GM18951 (cell line): ENCODE results near the gene SYCP2L.
"Not testable (repeated sequence)": the region's sequence is repeated elsewhere in the genome, so short reads cannot be mapped to it uniquely, and the experiment has no call there.

Experiments used
- POLR2A ChIP-seq: IDR thresholded peaks from 4 replicates; pipeline ENCODE4 v1.6.1; 2011; ENCODE audit warnings: mild to moderate bottlenecking; ENCODE audit not compliant: insufficient read length, insufficient read depth; ENCODE audit errors: extremely low read depth
- in situ Hi-C: fragments of 300-500 bp; cut with MboI; formaldehyde crosslinking; loops from one replicate; pipeline ENCODE4 v1.12.0; 2022; ENCODE audit warnings: low sequenced_read_pairs, mixed read lengths, inconsistent platforms; ENCODE audit not compliant: unreplicated experiment

Gene SYCP2L

DNA sequence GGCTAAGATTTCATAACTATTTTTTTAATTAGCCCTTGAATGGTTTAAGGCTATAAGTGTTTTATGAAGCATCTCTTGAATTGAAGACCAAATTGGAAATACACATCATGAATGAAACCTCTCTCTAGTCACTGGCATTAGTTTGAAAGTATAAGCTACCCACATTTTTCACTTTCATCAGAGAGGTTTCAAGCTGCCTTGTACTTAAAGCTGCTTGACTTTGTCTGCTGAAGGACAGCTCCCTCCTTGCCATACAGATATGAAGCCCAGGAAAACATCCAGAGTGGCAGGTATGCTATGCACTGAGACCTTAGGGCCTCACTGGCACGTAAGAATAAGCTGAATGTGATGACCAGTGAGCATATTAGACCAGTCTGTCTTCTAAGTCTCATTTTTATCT lies 94.6 kb downstream of the SYCP2L start:
- TF ChIP-seq POLR2A, result no peak

GRCh38 chr6:10984959-10985358 lies 98.1 kb downstream of the SYCP2L start:
- in situ Hi-C loops, result not testable (repeated sequence)

More for the DNA sequence above, 94.6 kb downstream of the SYCP2L start:
- in situ Hi-C loops, result no loop called here

DNA sequence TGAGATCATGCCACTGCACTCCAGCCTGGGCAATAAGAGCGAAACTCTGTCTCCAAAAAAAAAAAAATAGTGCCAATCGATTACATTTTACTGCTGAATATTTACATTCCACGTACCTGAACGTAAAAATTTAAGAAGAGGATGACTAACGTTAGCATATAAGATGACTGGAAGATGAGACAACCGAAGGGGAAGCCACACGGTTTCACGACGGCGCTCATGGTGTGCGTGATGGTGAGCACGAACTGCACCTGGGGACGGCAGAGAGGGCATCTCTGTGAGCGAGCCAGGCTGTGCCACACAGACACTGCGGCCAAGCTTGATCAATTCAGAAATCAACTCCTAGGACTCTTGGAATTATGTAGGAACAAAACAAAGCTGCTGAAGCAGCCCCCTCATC lies 102.7 kb downstream of the SYCP2L start:
- TF ChIP-seq POLR2A, result no peak
- in situ Hi-C loops, result no loop called here

GRCh38 chr6:10991115-10991514 lies 104.3 kb downstream of the SYCP2L start:
- in situ Hi-C loops, result no loop called here
- TF ChIP-seq POLR2A, result no peak

DNA sequence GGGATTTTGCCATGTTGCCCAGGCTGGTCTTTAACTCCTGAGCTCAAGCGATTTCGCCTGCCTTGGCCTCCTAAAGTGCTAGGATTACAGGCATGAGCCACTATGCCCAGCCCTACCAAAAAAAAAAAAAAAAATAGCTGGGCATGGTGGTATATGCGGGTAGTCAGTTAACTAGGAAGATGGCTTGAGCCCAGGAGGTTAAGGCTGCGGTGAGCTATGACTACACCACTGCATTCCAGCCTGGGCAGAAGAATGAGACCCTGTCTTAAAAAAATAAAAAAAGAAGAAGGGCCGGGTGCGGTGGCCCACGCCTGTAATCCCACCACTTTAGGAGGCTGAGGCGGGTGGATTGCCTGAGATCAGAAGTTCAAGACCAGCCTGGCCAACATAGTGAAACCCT lies 107.0 kb downstream of the SYCP2L start:
- in situ Hi-C loops, result no loop called here
- no peak for TF ChIP-seq POLR2A

DNA sequence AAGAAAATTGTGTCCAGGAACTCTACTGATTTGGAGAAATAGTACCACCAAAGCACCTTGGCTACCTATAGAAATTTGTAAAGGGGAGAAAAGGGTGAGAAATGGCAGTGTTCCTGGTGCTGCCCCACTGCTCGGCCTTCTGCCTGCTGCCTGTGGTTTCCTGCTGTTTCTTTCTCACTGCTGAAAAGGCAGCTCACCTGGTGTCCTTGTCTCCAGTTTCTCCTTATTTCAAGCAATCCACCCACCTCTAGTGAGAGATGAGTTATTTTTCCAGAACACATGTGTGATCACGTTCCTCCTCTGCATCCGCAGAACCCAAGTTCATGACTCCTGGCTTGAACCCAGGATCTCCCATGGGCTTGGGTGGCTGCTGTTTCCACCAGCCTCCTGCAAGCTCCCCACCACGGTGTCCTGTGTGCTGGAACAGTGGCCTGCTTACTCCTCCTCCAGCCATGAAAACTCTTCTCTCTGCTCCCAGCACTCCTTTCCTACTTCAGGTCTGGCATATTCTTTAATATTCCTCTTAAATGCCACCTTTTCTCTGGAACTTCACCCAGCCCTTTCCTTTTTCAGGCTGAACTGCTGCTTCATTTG lies 108.4 kb downstream of the SYCP2L start:
- in situ Hi-C loops, result no loop called here
- no peak for TF ChIP-seq POLR2A

DNA sequence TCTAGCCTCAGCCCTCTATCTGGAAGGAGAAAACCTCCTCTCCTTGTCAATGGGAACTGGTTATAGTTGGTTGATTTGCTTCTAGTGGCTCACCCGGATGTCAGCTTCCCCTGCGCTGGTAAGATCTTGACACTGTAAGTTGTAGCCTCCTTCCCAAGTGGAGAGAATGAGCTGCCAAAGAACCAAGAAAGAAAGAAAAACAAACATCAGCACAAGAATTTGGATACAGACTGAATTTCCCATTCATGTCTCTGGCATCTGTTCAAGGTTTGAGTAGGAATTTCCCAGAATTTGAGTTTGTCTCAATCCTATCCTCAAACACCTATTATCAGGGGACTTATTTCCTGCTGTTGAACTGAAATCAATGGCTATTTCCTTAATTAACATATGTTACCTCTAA lies 113.1 kb downstream of the SYCP2L start:
- in situ Hi-C loops, result no loop called here
- no peak for TF ChIP-seq POLR2A

DNA sequence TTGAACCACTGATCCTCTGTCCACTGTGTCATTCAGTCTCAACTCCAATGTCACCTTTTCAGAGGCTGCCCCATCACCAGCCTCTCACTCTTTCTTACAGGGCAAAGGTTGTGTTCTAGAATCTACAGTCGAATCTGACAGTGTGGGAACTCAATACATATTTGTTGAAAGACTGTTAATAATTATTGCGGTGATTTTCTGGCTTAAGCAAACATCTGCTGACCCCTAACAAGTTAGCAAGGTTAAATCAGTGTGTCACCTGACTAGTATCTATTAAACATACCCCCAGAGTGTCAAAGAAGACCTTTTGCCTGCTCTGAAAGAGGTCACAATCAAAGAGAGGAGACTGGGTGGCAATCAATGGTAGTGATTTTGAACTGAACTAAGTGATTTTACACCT lies 115.3 kb downstream of the SYCP2L start:
- in situ Hi-C loops, result no loop called here
- no peak for TF ChIP-seq POLR2A

GRCh38 chr6:11003297-11003696 lies 116.4 kb downstream of the SYCP2L start:
- in situ Hi-C loops, result not testable (repeated sequence)

- in situ Hi-C loops, result no loop called here
- no peak for TF ChIP-seq POLR2A
These were observed 119.2 kb downstream of the SYCP2L start for GRCh38 chr6:11006061-11006460.

- no peak for TF ChIP-seq POLR2A
- in situ Hi-C loops, result no loop called here
These were observed 121.1 kb downstream of the SYCP2L start for GRCh38 chr6:11007715-11008608.

- TF ChIP-seq POLR2A, result no peak
- in situ Hi-C loops, result no loop called here
These were observed 122.0 kb downstream of the SYCP2L start for GRCh38 chr6:11008821-11009220.

DNA sequence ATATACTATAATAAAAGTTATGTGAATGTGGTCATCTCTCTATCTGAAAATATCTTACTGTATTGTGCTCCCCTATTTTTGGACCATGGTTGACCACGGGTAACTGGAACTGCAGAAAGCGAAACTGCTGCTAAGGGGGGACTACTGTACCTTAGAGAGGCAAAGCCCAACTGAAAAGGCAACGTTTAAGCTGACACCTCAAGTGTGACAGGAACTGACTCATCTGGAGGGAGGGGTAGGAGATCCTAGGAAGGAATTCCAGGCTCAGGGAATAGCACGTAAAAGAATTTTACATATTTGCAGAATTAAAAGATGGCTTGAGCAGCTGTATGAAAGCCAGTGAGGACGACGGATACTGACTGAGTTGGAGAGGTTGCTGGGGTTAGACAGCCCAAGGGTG lies 122.5 kb downstream of the SYCP2L start:
- TF ChIP-seq POLR2A, result no peak
- in situ Hi-C loops, result no loop called here

- in situ Hi-C loops, result no loop called here
- no peak for TF ChIP-seq POLR2A
These were observed 125.0 kb downstream of the SYCP2L start for GRCh38 chr6:11011787-11012234.
